ENCODE measurements around the gene APCDD1. TPM values are rescaled to one million over a fixed set of nuclear protein-coding genes. Genes with fewer than 3 reads are reported as not detected.
A peak's percentile ranks its signal among the peaks of the same experiment; 100 is the strongest.

APCDD1 gene
- total RNA-seq, 2 donors from 2014 or later: 41.0 to 126 TPM

GRCh38 chr18:10430677-10431076 lies 23.8 kb upstream of the APCDD1 start:
- intact Hi-C loops (cut with DNase I): no loop called here
- WGBS: 52% methylated on average over 4 of the region's 4 CpGs
- Histone ChIP-seq H3K27me3 (replicated peaks; ENCODE audit: insufficient read depth) (no peaks in the 10 kb centered on the region), H3K4me3 (no peak overlapping the region), H3K4me1 (replicated peaks) (no peaks in the 10 kb centered on the region), H3K27ac (no peak overlapping the region), H3K9me3 (no peaks in the 10 kb centered on the region), H3K36me3 (no peaks in the 10 kb centered on the region)
- TF ChIP-seq POLR2A (IDR thresholded peaks at IDR 0.05): no peak
- no peak for TF ChIP-seq POLR2AphosphoS5 (IDR thresholded peaks at IDR 0.05)
- no peak for TF ChIP-seq CTCF (IDR thresholded peaks at IDR 0.05)
- no peak for DNase-seq (ENCODE audit: low spot score)

- TF ChIP-seq POLR2A (IDR thresholded peaks at IDR 0.05) (no peak), CTCF (IDR thresholded peaks at IDR 0.05) (no peak), POLR2AphosphoS5 (IDR thresholded peaks at IDR 0.05) (no peak)
- H3K27ac ChIP-seq: no peak overlapping the region
- H3K27me3 ChIP-seq (replicated peaks; ENCODE audit: insufficient read depth): no peaks in the 10 kb centered on the region
- H3K9me3 ChIP-seq: no peaks in the 10 kb centered on the region
- H3K4me3 ChIP-seq: no peak overlapping the region
- WGBS: 64% methylated on average over 2 of the region's 2 CpGs
- no peak for DNase-seq (ENCODE audit: low spot score)
- intact Hi-C loops (cut with DNase I): no loop called here
- H3K4me1 ChIP-seq (replicated peaks): no peaks in the 10 kb centered on the region
- no peaks in the 10 kb centered on the region for H3K36me3 ChIP-seq
These were observed 22.8 kb upstream of the APCDD1 start for GRCh38 chr18:10431680-10432079.

GRCh38 chr18:10432781-10433180 lies 21.7 kb upstream of the APCDD1 start:
- H3K27ac ChIP-seq: no peak overlapping the region
- H3K36me3 ChIP-seq: no peaks in the 10 kb centered on the region
- 23% methylated on average over 7 of the region's 7 CpGs for WGBS
- TF ChIP-seq POLR2A (IDR thresholded peaks at IDR 0.05): no peak
- peak; percentile 30 for TF ChIP-seq POLR2AphosphoS5 (IDR thresholded peaks at IDR 0.05)
- H3K4me1 ChIP-seq (replicated peaks): no peaks in the 10 kb centered on the region
- no peaks in the 10 kb centered on the region for H3K27me3 ChIP-seq (replicated peaks; ENCODE audit: insufficient read depth)
- DNase-seq (ENCODE audit: low spot score): peak; percentile 44
- intact Hi-C loops (cut with DNase I): no loop called here
- no peaks in the 10 kb centered on the region for H3K9me3 ChIP-seq
- no peak overlapping the region for H3K4me3 ChIP-seq

GRCh38 chr18:10436160-10436559 lies 18.3 kb upstream of the APCDD1 start:
- no peak for DNase-seq (ENCODE audit: low spot score)
- WGBS: 94% methylated on average over 3 of the region's 3 CpGs
- Histone ChIP-seq H3K36me3 (no peaks in the 10 kb centered on the region), H3K27me3 (replicated peaks; ENCODE audit: insufficient read depth) (no peaks in the 10 kb centered on the region), H3K9me3 (no peaks in the 10 kb centered on the region), H3K4me1 (replicated peaks) (no peaks in the 10 kb centered on the region), H3K27ac (no peak overlapping the region), H3K4me3 (no peak overlapping the region)
- TF ChIP-seq POLR2A (IDR thresholded peaks at IDR 0.05): no peak
- no peak for TF ChIP-seq POLR2AphosphoS5 (IDR thresholded peaks at IDR 0.05)
- no peak for TF ChIP-seq CTCF (IDR thresholded peaks at IDR 0.05)
- intact Hi-C loops (cut with DNase I): no loop called here

- H3K9me3 ChIP-seq: no peaks in the 10 kb centered on the region
- H3K4me1 ChIP-seq (replicated peaks): no peaks in the 10 kb centered on the region
- TF ChIP-seq POLR2AphosphoS5 (IDR thresholded peaks at IDR 0.05) (no peak), CTCF (IDR thresholded peaks at IDR 0.05) (peak in 1 of 4 experiments; percentile 42)
- no peak for DNase-seq (ENCODE audit: low spot score)
- H3K36me3 ChIP-seq: no peaks in the 10 kb centered on the region
- no peak overlapping the region for H3K4me3 ChIP-seq
- H3K27ac ChIP-seq: no peak overlapping the region
- intact Hi-C loops (cut with DNase I): no loop called here
- no peaks in the 10 kb centered on the region for H3K27me3 ChIP-seq (replicated peaks; ENCODE audit: insufficient read depth)
These were observed 16.6 kb upstream of the APCDD1 start for GRCh38 chr18:10437837-10438236.
